A549 (cell line): ENCODE data around the gene PRUNE2.

Source experiments
- BCL3 ChIP-seq: fragments of >200 bp; sonication (Bioruptor Twin); formaldehyde crosslinking; IDR thresholded peaks from 3 replicates; pipeline ENCODE4 v1.6.1; 2016
- CBX2 ChIP-seq: fragments of 200-600 bp; sonication (generic); IDR thresholded peaks from 2 replicates; pipeline ENCODE4 v1.6.1; 2016; ENCODE audit warnings: low read depth, mild to moderate bottlenecking, borderline replicate concordance
- CTCF ChIP-seq: fragments of >200 bp; sonication (Bioruptor Twin); formaldehyde crosslinking; IDR thresholded peaks from 3 replicates; pipeline ENCODE4 v1.5.1; 2016
- EP300 ChIP-seq, 2 experiments: fragments of >200 bp; sonication (Bioruptor Twin); formaldehyde crosslinking; IDR thresholded peaks; 2 replicates in 1 of 2; 3 replicates in 1 of 2; pipeline ENCODE4 v1.6.1; 2016 to 2017
- FOSL2 ChIP-seq, 2 experiments: fragments of 450-650 bp in 1 of 2; fragments of >200 bp in 1 of 2; sonication (Bioruptor Twin) in 1 of 2; formaldehyde crosslinking; IDR thresholded peaks; 2 replicates each; pipeline versions ENCODE4 v1.5.0 to v1.6.1; 2016 to 2020; ENCODE audit warnings: mild to moderate bottlenecking in 1 of 2, moderate library complexity in 1 of 2
- HDAC2 ChIP-seq: fragments of 200-600 bp; sonication (generic); IDR thresholded peaks from 2 replicates; pipeline ENCODE4 v1.6.1; 2016
- KDM5A ChIP-seq: fragments of 200-600 bp; sonication (generic); IDR thresholded peaks from 2 replicates; pipeline ENCODE4 v1.6.1; 2016; ENCODE audit warnings: antibody characterized with exemption, mild to moderate bottlenecking
- MAX ChIP-seq: IDR thresholded peaks from 2 replicates; pipeline ENCODE4 v1.6.1; 2012
- MYC ChIP-seq: IDR thresholded peaks from 2 replicates; pipeline ENCODE4 v1.6.1; 2012; ENCODE audit warnings: mild to moderate bottlenecking, inconsistent platforms, low read length, improper control_type of control experiment, borderline replicate concordance
- POLR2A ChIP-seq: IDR thresholded peaks from 2 replicates; pipeline ENCODE4 v1.6.1; 2012; ENCODE audit warnings: mild to moderate bottlenecking, low read length
- RARB ChIP-seq: fragments of 250-450 bp; sonication (Bioruptor Pico); IDR thresholded peaks from 2 replicates; pipeline ENCODE4 v1.8.0; 2021; ENCODE audit warnings: mild to moderate bottlenecking, moderate library complexity
- SMC3 ChIP-seq: fragments of >200 bp; sonication (Bioruptor Twin); formaldehyde crosslinking; IDR thresholded peaks from 3 replicates; pipeline ENCODE4 v1.6.1; 2018; ENCODE audit warnings: inconsistent platforms
- TF ChIP-seq, protein P1 (sequence below): IDR thresholded peaks from 2 replicates; pipeline ENCODE4 v1.6.1; 2012; ENCODE audit warnings: low read depth, borderline replicate concordance

DNA sequence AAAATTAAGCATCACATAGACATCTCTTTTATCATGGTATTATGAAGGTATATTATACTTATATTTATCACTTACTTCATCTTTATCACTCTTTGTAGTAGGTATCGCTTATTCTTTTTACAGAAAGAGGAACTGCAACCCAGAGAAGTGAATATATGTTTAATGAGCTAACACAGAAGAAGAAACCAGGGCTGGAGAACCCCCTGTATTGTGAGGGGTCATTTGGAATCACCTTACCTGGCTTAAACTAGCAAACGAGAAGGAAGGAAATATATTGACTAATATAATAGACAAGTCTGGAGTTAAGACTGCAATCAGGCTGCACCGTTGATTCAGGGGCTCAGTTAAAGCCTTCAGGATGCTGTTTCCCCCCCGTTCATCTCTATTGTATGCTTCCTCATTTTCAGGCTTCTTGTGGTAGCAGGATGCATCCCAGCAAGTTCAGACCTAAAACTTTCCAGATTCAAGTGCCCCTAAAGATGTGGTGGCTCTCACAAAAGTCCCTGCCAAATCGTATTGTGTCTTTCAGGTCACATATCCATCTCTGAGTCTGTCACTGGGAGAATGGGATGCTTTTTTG lies 300.5 kb downstream of the PRUNE2 start:
- TF ChIP-seq CTCF (no peak), HDAC2 (no peak), POLR2A (no peak), CBX2 (no peak), MAX (no peak), FOSL2 (IDR thresholded peaks at IDR 0.05) (no peak), FOSL2 (CRISPR knock-in tag; IDR thresholded peaks at IDR 0.05) (no peak), BCL3 (no peak), EP300 (IDR thresholded peaks at IDR 0.05) (no peak), KDM5A (no peak), SMC3 (no peak), MYC (no peak), RARB (CRISPR knock-in tag) (no peak)
- TF ChIP-seq, protein P1, sequence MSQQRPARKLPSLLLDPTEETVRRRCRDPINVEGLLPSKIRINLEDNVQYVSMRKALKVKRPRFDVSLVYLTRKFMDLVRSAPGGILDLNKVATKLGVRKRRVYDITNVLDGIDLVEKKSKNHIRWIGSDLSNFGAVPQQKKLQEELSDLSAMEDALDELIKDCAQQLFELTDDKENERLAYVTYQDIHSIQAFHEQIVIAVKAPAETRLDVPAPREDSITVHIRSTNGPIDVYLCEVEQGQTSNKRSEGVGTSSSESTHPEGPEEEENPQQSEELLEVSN: no peak
